ENCODE results near the gene UBN2. TPM values are rescaled to one million over a fixed set of nuclear protein-coding genes. Genes with fewer than 3 reads are reported as not detected.

UBN2 gene
- total and polyA plus RNA-seq, 2 of the 13 experiments (the other 11 are each of a cell fraction or from before 2014, with no cell fraction given) = 5.6 to 5.7 TPM

- TF ChIP-seq, protein P1, sequence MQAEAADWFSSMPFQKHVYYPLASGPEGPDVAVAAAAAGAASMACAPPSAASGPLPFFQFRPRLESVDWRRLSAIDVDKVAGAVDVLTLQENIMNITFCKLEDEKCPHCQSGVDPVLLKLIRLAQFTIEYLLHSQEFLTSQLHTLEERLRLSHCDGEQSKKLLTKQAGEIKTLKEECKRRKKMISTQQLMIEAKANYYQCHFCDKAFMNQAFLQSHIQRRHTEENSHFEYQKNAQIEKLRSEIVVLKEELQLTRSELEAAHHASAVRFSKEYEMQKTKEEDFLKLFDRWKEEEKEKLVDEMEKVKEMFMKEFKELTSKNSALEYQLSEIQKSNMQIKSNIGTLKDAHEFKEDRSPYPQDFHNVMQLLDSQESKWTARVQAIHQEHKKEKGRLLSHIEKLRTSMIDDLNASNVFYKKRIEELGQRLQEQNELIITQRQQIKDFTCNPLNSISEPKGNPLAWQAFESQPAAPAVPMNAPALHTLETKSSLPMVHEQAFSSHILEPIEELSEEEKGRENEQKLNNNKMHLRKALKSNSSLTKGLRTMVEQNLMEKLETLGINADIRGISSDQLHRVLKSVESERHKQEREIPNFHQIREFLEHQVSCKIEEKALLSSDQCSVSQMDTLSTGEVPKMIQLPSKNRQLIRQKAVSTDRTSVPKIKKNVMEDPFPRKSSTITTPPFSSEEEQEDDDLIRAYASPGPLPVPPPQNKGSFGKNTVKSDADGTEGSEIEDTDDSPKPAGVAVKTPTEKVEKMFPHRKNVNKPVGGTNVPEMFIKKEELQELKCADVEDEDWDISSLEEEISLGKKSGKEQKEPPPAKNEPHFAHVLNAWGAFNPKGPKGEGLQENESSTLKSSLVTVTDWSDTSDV (CRISPR knock-in tag; IDR thresholded peaks at IDR 0.05) = no peak
- peak; percentile 19; the same call in 1 of the 2 replicates for TF ChIP-seq PRDM15 (CRISPR knock-in tag; IDR thresholded peaks at IDR 0.05)
- no peak for TF ChIP-seq NFKBIZ (CRISPR knock-in tag; IDR thresholded peaks at IDR 0.05)
- TF ChIP-seq UBTF (CRISPR knock-in tag; IDR thresholded peaks at IDR 0.05) = peak; percentile 88
- TF ChIP-seq RBM39 (IDR thresholded peaks at IDR 0.05; ENCODE audit: low read depth, low read length, poor library complexity, severe bottlenecking) = peak; percentile 87
- TF ChIP-seq DRAP1 (CRISPR knock-in tag; IDR thresholded peaks at IDR 0.05) = peak; percentile 63; the same call in 1 of the 2 replicates
- TF ChIP-seq, protein P2, sequence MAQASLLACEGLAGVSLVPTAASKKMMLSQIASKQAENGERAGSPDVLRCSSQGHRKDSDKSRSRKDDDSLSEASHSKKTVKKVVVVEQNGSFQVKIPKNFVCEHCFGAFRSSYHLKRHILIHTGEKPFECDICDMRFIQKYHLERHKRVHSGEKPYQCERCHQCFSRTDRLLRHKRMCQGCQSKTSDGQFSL (CRISPR knock-in tag; IDR thresholded peaks at IDR 0.05) = peak; percentile 89
- TF ChIP-seq SIX1 (CRISPR knock-in tag; IDR thresholded peaks at IDR 0.05; ENCODE audit: borderline replicate concordance) = no peak
- TF ChIP-seq ETV5 (CRISPR knock-in tag; IDR thresholded peaks at IDR 0.05; ENCODE audit: borderline replicate concordance) = no peak; the same call in 1 of the 2 replicates
- TF ChIP-seq ZNF83 (CRISPR knock-in tag; IDR thresholded peaks at IDR 0.05; ENCODE audit: borderline replicate concordance) = 0 out of 2 replicates have a peak, but pooled peaks have one; percentile 47
- no peak for TF ChIP-seq NR1H2 (CRISPR knock-in tag; IDR thresholded peaks at IDR 0.05; ENCODE audit: borderline replicate concordance, low read depth)
- TF ChIP-seq, protein P3, sequence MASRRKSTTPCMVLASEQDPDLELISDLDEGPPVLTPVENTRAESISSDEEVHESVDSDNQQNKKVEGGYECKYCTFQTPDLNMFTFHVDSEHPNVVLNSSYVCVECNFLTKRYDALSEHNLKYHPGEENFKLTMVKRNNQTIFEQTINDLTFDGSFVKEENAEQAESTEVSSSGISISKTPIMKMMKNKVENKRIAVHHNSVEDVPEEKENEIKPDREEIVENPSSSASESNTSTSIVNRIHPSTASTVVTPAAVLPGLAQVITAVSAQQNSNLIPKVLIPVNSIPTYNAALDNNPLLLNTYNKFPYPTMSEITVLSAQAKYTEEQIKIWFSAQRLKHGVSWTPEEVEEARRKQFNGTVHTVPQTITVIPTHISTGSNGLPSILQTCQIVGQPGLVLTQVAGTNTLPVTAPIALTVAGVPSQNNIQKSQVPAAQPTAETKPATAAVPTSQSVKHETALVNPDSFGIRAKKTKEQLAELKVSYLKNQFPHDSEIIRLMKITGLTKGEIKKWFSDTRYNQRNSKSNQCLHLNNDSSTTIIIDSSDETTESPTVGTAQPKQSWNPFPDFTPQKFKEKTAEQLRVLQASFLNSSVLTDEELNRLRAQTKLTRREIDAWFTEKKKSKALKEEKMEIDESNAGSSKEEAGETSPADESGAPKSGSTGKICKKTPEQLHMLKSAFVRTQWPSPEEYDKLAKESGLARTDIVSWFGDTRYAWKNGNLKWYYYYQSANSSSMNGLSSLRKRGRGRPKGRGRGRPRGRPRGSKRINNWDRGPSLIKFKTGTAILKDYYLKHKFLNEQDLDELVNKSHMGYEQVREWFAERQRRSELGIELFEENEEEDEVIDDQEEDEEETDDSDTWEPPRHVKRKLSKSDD (CRISPR knock-in tag; IDR thresholded peaks at IDR 0.05; ENCODE audit: low read depth) = no peak
Measured at GRCh38 chr7:139341058-139341775, 110.2 kb downstream of the UBN2 start, which contains the start of gene FMC1 (continued).
